ENCODE data around the gene ARHGAP10. TPM values are rescaled to one million over a fixed set of nuclear protein-coding genes. Genes with fewer than 3 reads are reported as not detected.
A peak's percentile ranks its signal among the peaks of the same experiment; 100 is the strongest.

Gene ARHGAP10
- total RNA-seq, 1 experiment from 2014 or later: 9.0 TPM

- ATAC-seq: no peak
- intact Hi-C loops (cut with micrococcal nuclease): no loop called here
Observed at GRCh38 chr4:148044089-148044911, 312.4 kb downstream of the ARHGAP10 start.

GRCh38 chr4:148044912-148045352, 313.0 kb downstream of the ARHGAP10 start:
- no peak overlapping the region for H3K4me2 ChIP-seq (ENCODE audit: low read length)
- no peaks in the 10 kb centered on the region for H3K4me1 ChIP-seq (ENCODE audit: insufficient read depth, low read length)
- ChIA-PET POLR2A (ENCODE audit: unreplicated experiment) (no interaction called here), CTCF (no interaction called here)
- no peaks in the 10 kb centered on the region for H3K9me3 ChIP-seq (ENCODE audit: low read length)
- intact Hi-C loops (cut with micrococcal nuclease): no loop called here
- no peak for DNase-seq
- no peaks in the 10 kb centered on the region for H4K20me1 ChIP-seq (ENCODE audit: low read length)
- H3K27me3 ChIP-seq (ENCODE audit: low read length): no peaks in the 10 kb centered on the region
- no peaks in the 10 kb centered on the region for H3K9me2 ChIP-seq (replicated peaks; ENCODE audit: low read length)
- no TSS peak for BruUV-seq (replicated peaks)
- ATAC-seq: peak; percentile 31; the same call in 1 of the 2 replicates
- H3K27ac ChIP-seq (ENCODE audit: low read length): no peak overlapping the region
- no peaks in the 10 kb centered on the region for H3K36me3 ChIP-seq (ENCODE audit: low read depth, low read length)
- no peak overlapping the region for H3K9ac ChIP-seq (ENCODE audit: low read length)
- H3F3A ChIP-seq (ENCODE audit: low read length, unreplicated experiment): no peaks in the 10 kb centered on the region
- H2AFZ ChIP-seq (ENCODE audit: low read length): no peak overlapping the region
- no peaks in the 10 kb centered on the region for H3K79me2 ChIP-seq (ENCODE audit: low read length)
- TF ChIP-seq CTCF (conservative IDR thresholded peaks at IDR 0.05; ENCODE audit: low read depth, low read length): peak; percentile 33; the same call in 1 of the 2 replicates
- TF ChIP-seq EZH2phosphoT487 (IDR thresholded peaks at IDR 0.05; ENCODE audit: borderline replicate concordance, low read length): no peak
- H3K4me3 ChIP-seq (ENCODE audit: low read length): no peak overlapping the region

More at GRCh38 chr4:148044089-148044911, 312.4 kb downstream of the ARHGAP10 start:
- no peaks in the 10 kb centered on the region for H3K9me2 ChIP-seq (replicated peaks; ENCODE audit: low read length)
- H3K4me3 ChIP-seq (ENCODE audit: low read length): no peak overlapping the region
- no peaks in the 10 kb centered on the region for H3K27me3 ChIP-seq (ENCODE audit: low read length)
- H3K9ac ChIP-seq (ENCODE audit: low read length): no peak overlapping the region
- no peak for TF ChIP-seq EZH2 (IDR thresholded peaks at IDR 0.05; ENCODE audit: low read length, unreplicated experiment)
- no peak for TF ChIP-seq EZH2phosphoT487 (IDR thresholded peaks at IDR 0.05; ENCODE audit: borderline replicate concordance, low read length)
- no peak for TF ChIP-seq CTCF (conservative IDR thresholded peaks at IDR 0.05; ENCODE audit: low read depth, low read length)
- no peaks in the 10 kb centered on the region for H3K79me2 ChIP-seq (ENCODE audit: low read length)
- no peaks in the 10 kb centered on the region for H3K4me1 ChIP-seq (ENCODE audit: insufficient read depth, low read length)
- ChIA-PET CTCF (interaction anchor here (0.5 kb wide), 1 partner anchor 798 kb away, joined by 3 read pairs; no protein-coding TSS in a partner anchor), POLR2A (ENCODE audit: unreplicated experiment) (no interaction called here)
- H3K27ac ChIP-seq (ENCODE audit: low read length): no peak overlapping the region
- H2AFZ ChIP-seq (ENCODE audit: low read length): no peak overlapping the region
- H3K36me3 ChIP-seq (ENCODE audit: low read depth, low read length): no peaks in the 10 kb centered on the region
- H3F3A ChIP-seq (ENCODE audit: low read length, unreplicated experiment): no peaks in the 10 kb centered on the region
- H4K20me1 ChIP-seq (ENCODE audit: low read length): no peaks in the 10 kb centered on the region
- BruUV-seq (replicated peaks): no TSS peak
- no peaks in the 10 kb centered on the region for H3K9me3 ChIP-seq (ENCODE audit: low read length)
- H3K4me2 ChIP-seq (ENCODE audit: low read length): no peak overlapping the region
- DNase-seq: no peak

- no peak overlapping the region for H3K4me3 ChIP-seq (ENCODE audit: low read length)
- H3K27me3 ChIP-seq (ENCODE audit: low read length): no peaks in the 10 kb centered on the region
- H3K9ac ChIP-seq (ENCODE audit: low read length): no peak overlapping the region
- POLR2A ChIA-PET (ENCODE audit: unreplicated experiment): no interaction called here
- H3K79me2 ChIP-seq (ENCODE audit: low read length): no peaks in the 10 kb centered on the region
- H3K4me2 ChIP-seq (ENCODE audit: low read length): no peak overlapping the region
- no peaks in the 10 kb centered on the region for H3K9me2 ChIP-seq (replicated peaks; ENCODE audit: low read length)
- no TSS peak for BruUV-seq (replicated peaks)
- CTCF ChIA-PET: no interaction called here
- no peak for DNase-seq
- no peaks in the 10 kb centered on the region for H3K36me3 ChIP-seq (ENCODE audit: low read depth, low read length)
- no peaks in the 10 kb centered on the region; the same call in 1 of the 2 replicates for H3K4me1 ChIP-seq (ENCODE audit: insufficient read depth, low read length)
- no peaks in the 10 kb centered on the region for H4K20me1 ChIP-seq (ENCODE audit: low read length)
- H3K27ac ChIP-seq (ENCODE audit: low read length): no peak overlapping the region
- no peak overlapping the region for H2AFZ ChIP-seq (ENCODE audit: low read length)
- H3F3A ChIP-seq (ENCODE audit: low read length, unreplicated experiment): no peaks in the 10 kb centered on the region
- ATAC-seq: no peak
- no peaks in the 10 kb centered on the region for H3K9me3 ChIP-seq (ENCODE audit: low read length)
- no peak for TF ChIP-seq EZH2 (IDR thresholded peaks at IDR 0.05; ENCODE audit: low read length, unreplicated experiment)
- intact Hi-C loops (cut with micrococcal nuclease): no loop called here
Observed at GRCh38 chr4:148048598-148048997, 316.7 kb downstream of the ARHGAP10 start.
